K562 (cell line): ENCODE measurements around the gene TMC8. TPM values are rescaled to one million over a fixed set of nuclear protein-coding genes. Genes with fewer than 3 reads are reported as not detected.

Experiments used
- DMBX1 ChIP-seq: fragments of 250-450 bp; sonication (Bioruptor Pico); IDR thresholded peaks from 2 replicates; pipeline ENCODE4 v1.8.0; 2022; ENCODE audit warnings: inconsistent platforms, mild to moderate bottlenecking, moderate library complexity, borderline replicate concordance
- ELF4 ChIP-seq: fragments of 450-650 bp; formaldehyde crosslinking; IDR thresholded peaks from 2 replicates; pipeline ENCODE4 v1.4.0; 2022; ENCODE audit warnings: missing genetic modification characterization
- EP400 ChIP-seq: fragments of 450-650 bp; IDR thresholded peaks from 2 replicates; pipeline ENCODE4 v1.6.1; 2017; ENCODE audit warnings: antibody characterized with exemption, mild to moderate bottlenecking, moderate library complexity
- GATAD2B ChIP-seq: fragments of 450-650 bp; IDR thresholded peaks from 2 replicates; pipeline ENCODE4 v1.6.1; 2017; ENCODE audit warnings: mild to moderate bottlenecking, borderline replicate concordance
- SNRNP70 ChIP-seq: fragments of 200-400 bp; formaldehyde crosslinking; optimal IDR thresholded peaks from 2 replicates; pipeline ENCODE3; 2017; ENCODE audit warnings: low read depth, low read length
- SRSF9 ChIP-seq: fragments of 200-400 bp; formaldehyde crosslinking; IDR thresholded peaks from 2 replicates; pipeline ENCODE4 v1.6.1; 2017; ENCODE audit warnings: low read depth, low read length, borderline replicate concordance
- THRAP3 ChIP-seq: fragments of 450-650 bp; IDR thresholded peaks from 2 replicates; pipeline ENCODE4 v1.6.1; 2016; ENCODE audit warnings: mild to moderate bottlenecking, inconsistent platforms, borderline replicate concordance
- ZEB2 ChIP-seq: fragments of 450-650 bp; IDR thresholded peaks from 2 replicates; pipeline ENCODE4 v1.6.1; 2016
- ZNF224 ChIP-seq: sonication (generic); formaldehyde crosslinking; IDR thresholded peaks from 2 replicates; pipeline ENCODE4 v1.8.0; 2022; ENCODE audit warnings: mild to moderate bottlenecking, missing genetic modification reagents
- polyA plus RNA-seq, 8 experiments: library from polyadenylated mRNA; depleted of rRNA in 4 of 8; stranded (reverse) in 5 of 8; unstranded in 3 of 8; fragments of >200 nt; fragmentation: Nextera tagmentation in 2 of 8; fragmentation: Illumina TruSeq in 1 of 8; extraction: Ambion mirVana in 2 of 8; extraction: Trizol in 1 of 8; gene quantifications; 2 replicates each; pipeline versions ENCODE4 v1.2.1 to v1.2.3, GENCODE V29; 2011 to 2014; ENCODE audit warnings: inconsistent platforms in 1 of 8, missing spikeins in 1 of 8
- total RNA-seq, 7 experiments: library from RNA; depleted of rRNA in 6 of 7; stranded (reverse); fragments of >200 nt in 6 of 7; fragmentation: Illumina TruSeq in 2 of 7; extraction: Trizol in 2 of 7; gene quantifications; 2 replicates each; pipeline versions ENCODE4 v1.2.1 to v1.2.3, GENCODE V29; 2011 to 2021; ENCODE audit warnings: low replicate concordance in 1 of 7
- TF ChIP-seq, protein P1 (sequence below), 2 experiments: fragments of 450-650 bp; IDR thresholded peaks; 2 replicates each; pipeline ENCODE4 v1.6.1; 2016
- TF ChIP-seq, protein P2 (sequence below): fragments of 250-450 bp; sonication (Bioruptor Pico); IDR thresholded peaks from 2 replicates; pipeline ENCODE4 v1.8.0; 2022; ENCODE audit warnings: inconsistent platforms
- TF ChIP-seq, protein P3 (sequence below), 2 experiments: IDR thresholded peaks in 1 of 2; conservative IDR thresholded peaks in 1 of 2; 2 replicates each; pipeline ENCODE4 v1.6.1; 2016; ENCODE audit warnings: low read depth in 2 of 2, mild to moderate bottlenecking in 1 of 2, missing compliant biosample characterization in 1 of 2, missing genetic modification characterization in 1 of 2, moderate library complexity in 1 of 2
- TF ChIP-seq, protein P4 (sequence below), 2 experiments: fragments of 450-650 bp; IDR thresholded peaks; 2 replicates each; pipeline ENCODE4 v1.6.1; 2016; ENCODE audit warnings: mild to moderate bottlenecking in 2 of 2, borderline replicate concordance in 1 of 2, low read depth in 1 of 2, moderate library complexity in 1 of 2

Gene TMC8
- total and polyA plus RNA-seq, 9 of the 15 experiments (the other 6 are each of a cell fraction or from before 2014, with no cell fraction given) = 0.13 to 10.9 (median 2.8) TPM

DNA sequence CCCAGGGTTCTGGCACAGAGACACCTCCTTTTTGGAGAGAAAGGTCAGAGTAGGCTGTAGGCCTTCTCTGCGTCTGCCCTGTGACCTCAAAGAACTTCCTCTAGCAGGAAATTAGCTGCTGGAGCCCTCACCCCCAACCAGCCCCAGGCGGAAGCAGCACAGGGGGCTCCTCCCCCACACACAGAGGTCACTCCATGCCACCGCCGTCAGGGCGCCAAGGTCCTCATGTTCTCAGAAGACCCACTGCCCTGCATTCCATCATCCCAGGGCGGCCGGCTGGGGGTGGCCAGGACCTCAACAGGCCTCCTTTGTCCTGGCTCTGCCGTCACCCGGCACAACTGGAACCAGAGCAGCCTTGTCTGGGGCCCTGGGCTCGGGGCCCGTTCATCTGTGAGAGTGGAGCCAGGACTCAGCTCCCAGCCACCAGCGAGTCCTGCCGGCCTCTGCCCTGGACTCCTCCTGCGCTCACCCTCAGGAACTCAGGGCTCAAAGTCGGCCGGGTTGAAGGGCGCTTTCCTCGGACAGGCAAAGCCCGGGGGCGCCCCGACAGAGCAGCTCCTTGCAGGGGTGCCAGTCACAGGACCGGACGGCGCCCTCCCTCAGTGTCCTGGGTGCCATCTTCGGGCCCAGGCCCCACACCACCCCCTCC is 3.2 kb upstream of the TMC8 start (continued):
- TF ChIP-seq, protein P1, sequence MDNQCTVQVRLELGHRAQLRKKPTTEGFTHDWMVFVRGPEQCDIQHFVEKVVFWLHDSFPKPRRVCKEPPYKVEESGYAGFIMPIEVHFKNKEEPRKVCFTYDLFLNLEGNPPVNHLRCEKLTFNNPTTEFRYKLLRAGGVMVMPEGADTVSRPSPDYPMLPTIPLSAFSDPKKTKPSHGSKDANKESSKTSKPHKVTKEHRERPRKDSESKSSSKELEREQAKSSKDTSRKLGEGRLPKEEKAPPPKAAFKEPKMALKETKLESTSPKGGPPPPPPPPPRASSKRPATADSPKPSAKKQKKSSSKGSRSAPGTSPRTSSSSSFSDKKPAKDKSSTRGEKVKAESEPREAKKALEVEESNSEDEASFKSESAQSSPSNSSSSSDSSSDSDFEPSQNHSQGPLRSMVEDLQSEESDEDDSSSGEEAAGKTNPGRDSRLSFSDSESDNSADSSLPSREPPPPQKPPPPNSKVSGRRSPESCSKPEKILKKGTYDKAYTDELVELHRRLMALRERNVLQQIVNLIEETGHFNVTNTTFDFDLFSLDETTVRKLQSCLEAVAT (IDR thresholded peaks at IDR 0.05) = no peak
- peak; percentile 71; the same call in 1 of the 2 replicates for TF ChIP-seq EP400
- TF ChIP-seq ELF4 (CRISPR knock-in tag) = no peak
- TF ChIP-seq, protein P2, sequence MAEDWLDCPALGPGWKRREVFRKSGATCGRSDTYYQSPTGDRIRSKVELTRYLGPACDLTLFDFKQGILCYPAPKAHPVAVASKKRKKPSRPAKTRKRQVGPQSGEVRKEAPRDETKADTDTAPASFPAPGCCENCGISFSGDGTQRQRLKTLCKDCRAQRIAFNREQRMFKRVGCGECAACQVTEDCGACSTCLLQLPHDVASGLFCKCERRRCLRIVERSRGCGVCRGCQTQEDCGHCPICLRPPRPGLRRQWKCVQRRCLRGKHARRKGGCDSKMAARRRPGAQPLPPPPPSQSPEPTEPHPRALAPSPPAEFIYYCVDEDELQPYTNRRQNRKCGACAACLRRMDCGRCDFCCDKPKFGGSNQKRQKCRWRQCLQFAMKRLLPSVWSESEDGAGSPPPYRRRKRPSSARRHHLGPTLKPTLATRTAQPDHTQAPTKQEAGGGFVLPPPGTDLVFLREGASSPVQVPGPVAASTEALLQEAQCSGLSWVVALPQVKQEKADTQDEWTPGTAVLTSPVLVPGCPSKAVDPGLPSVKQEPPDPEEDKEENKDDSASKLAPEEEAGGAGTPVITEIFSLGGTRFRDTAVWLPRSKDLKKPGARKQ = no peak
- TF ChIP-seq, protein P3, sequence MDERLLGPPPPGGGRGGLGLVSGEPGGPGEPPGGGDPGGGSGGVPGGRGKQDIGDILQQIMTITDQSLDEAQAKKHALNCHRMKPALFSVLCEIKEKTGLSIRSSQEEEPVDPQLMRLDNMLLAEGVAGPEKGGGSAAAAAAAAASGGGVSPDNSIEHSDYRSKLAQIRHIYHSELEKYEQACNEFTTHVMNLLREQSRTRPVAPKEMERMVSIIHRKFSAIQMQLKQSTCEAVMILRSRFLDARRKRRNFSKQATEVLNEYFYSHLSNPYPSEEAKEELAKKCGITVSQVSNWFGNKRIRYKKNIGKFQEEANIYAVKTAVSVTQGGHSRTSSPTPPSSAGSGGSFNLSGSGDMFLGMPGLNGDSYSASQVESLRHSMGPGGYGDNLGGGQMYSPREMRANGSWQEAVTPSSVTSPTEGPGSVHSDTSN (CRISPR knock-in tag; IDR thresholded peaks at IDR 0.05; ENCODE audit: low read depth) = no peak
- TF ChIP-seq, protein P3 (tag; conservative IDR thresholded peaks at IDR 0.05; ENCODE audit: low read depth) = no peak
- TF ChIP-seq ZNF224 = no peak
- no peak for TF ChIP-seq ZEB2
- no peak for TF ChIP-seq SRSF9
- TF ChIP-seq, protein P4, sequence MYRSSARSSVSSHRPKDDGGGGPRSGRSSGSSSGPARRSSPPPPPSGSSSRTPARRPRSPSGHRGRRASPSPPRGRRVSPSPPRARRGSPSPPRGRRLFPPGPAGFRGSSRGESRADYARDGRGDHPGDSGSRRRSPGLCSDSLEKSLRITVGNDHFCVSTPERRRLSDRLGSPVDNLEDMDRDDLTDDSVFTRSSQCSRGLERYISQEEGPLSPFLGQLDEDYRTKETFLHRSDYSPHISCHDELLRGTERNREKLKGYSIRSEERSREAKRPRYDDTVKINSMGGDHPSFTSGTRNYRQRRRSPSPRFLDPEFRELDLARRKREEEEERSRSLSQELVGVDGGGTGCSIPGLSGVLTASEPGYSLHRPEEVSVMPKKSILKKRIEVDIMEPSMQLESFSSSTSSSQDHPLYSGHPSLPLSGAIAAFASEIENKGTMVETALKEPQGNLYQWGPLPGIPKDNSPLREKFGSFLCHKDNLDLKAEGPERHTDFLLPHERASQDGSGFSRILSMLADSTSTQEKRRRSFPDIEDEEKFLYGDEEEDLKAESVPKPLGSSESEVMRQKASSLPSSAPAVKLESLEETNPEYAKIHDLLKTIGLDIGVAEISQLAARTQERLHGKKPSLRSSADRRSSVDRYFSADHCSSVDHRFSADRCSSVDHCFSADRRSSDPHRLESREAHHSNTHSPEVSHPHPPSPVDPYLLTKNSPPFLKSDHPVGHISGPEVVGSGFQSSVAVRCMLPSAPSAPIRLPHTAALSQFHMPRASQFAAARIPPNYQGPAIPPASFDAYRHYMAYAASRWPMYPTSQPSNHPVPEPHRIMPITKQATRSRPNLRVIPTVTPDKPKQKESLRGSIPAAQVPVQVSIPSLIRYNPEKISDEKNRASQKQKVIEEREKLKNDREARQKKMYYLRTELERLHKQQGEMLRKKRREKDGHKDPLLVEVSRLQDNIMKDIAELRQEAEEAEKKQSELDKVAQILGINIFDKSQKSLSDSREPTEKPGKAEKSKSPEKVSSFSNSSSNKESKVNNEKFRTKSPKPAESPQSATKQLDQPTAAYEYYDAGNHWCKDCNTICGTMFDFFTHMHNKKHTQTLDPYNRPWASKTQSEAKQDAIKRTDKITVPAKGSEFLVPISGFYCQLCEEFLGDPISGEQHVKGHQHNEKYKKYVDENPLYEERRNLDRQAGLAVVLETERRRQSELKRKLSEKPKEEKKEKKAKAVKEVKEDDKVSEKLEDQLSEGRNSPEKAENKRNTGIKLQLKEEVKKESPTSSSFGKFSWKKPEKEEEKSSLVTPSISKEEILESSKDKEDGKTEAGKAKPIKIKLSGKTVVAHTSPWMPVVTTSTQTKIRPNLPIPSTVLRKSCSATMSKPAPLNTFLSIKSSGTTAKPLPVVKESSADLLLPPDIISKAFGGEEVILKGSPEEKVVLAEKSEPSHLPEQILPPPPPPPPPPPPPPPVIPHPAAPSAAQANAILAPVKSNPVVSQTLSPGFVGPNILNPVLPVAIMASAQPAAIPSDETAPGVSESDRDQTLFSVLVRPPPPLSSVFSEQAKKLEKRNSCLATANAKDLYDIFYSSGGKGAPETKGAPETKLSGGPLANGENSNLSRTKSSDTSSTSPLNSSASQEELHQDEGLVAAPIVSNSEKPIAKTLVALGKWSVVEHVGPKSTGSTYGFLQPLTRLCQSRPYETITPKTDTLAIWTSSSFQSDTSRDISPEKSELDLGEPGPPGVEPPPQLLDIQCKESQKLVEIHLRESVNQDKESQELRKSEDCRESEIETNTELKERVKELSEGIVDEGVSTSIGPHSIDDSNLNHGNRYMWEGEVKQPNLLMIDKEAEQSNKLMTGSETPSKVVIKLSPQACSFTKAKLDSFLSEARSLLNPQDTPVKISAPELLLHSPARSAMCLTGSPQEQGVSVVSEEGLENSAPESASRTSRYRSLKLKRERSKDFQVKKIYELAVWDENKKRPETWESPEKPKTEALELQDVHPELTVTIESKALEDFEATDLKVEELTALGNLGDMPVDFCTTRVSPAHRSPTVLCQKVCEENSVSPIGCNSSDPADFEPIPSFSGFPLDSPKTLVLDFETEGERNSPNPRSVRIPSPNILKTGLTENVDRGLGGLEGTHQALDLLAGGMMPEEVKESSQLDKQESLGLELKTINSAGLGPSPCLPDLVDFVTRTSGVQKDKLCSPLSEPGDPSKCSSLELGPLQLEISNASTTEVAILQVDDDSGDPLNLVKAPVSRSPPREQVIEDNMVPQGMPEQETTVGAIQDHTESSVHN (IDR thresholded peaks at IDR 0.05; ENCODE audit: borderline replicate concordance in 1 of 2, low read depth in 1 of 2) = no peak
- TF ChIP-seq THRAP3 = no peak
- TF ChIP-seq DMBX1 (CRISPR knock-in tag) = 0 out of 2 replicates have a peak, but pooled peaks have one; percentile 18
- no peak for TF ChIP-seq SNRNP70
- TF ChIP-seq GATAD2B = no peak
